ENCODE results near the gene RBM34.

GRCh38 chr1:235130766-235131270 lies 30.2 kb downstream of the RBM34 start:
- TF ChIP-seq CTCF (conservative IDR thresholded peaks at IDR 0.05; ENCODE audit: low read length) (no peak), EZH2phosphoT487 (IDR thresholded peaks at IDR 0.05; ENCODE audit: borderline replicate concordance) (no peak)

Data from Loucy (cell line).